HCT116 (cell line): Measurements from ENCODE around the gene SPOCD1.

Experiments used
- CBX3 ChIP-seq: IDR thresholded peaks from 2 replicates; pipeline ENCODE4 v1.6.1; 2012; ENCODE audit warnings: low read depth
- CEBPB ChIP-seq: IDR thresholded peaks from 2 replicates; pipeline ENCODE4 v1.6.1; 2012; ENCODE audit warnings: low read depth
- EZH2 ChIP-seq: fragments of 200-600 bp; sonication (generic); IDR thresholded peaks from 2 replicates; pipeline ENCODE4 v1.6.1; 2017; ENCODE audit warnings: antibody characterized with exemption, mixed run types
- JUND ChIP-seq: IDR thresholded peaks from 2 replicates; pipeline ENCODE4 v1.6.1; 2012
- POLR2A ChIP-seq: IDR thresholded peaks from 2 replicates; pipeline ENCODE4 v1.7.0; 2011; ENCODE audit warnings: borderline replicate concordance; ENCODE audit not compliant: insufficient read depth, insufficient read length; ENCODE audit errors: extremely low read depth
- POLR2AphosphoS5 ChIP-seq: IDR thresholded peaks from 2 replicates; pipeline ENCODE4 v1.6.1; 2011; ENCODE audit warnings: mild to moderate bottlenecking, low read depth, low read length, moderate library complexity
- RAD21 ChIP-seq: IDR thresholded peaks from 2 replicates; pipeline ENCODE4 v1.6.1; 2012; ENCODE audit warnings: low read depth, mild to moderate bottlenecking
- SRF ChIP-seq: IDR thresholded peaks from 2 replicates; pipeline ENCODE4 v1.6.1; 2012; ENCODE audit warnings: low read depth
- YY1 ChIP-seq: IDR thresholded peaks from 2 replicates; pipeline ENCODE4 v1.6.1; 2011; ENCODE audit warnings: low read length, low read depth, moderate library complexity, mild to moderate bottlenecking; ENCODE audit not compliant: insufficient replicate concordance; ENCODE audit errors: extremely low read depth
- TF ChIP-seq, protein P1 (sequence below), 3 experiments: fragments of 200-600 bp in 1 of 3; sonication (generic) in 1 of 3; IDR thresholded peaks in 2 of 3; conservative IDR thresholded peaks in 1 of 3; 2 replicates each; pipeline ENCODE4 v1.5.1; 2012 to 2017; ENCODE audit warnings: low read depth in 2 of 3, low read length in 2 of 3, antibody characterized with exemption in 1 of 3, borderline replicate concordance in 1 of 3, control low read depth in 1 of 3, mild to moderate bottlenecking in 1 of 3, mixed read lengths in 1 of 3, mixed run types in 1 of 3, moderate library complexity in 1 of 3; ENCODE audit not compliant: insufficient read depth in 1 of 3
- TF ChIP-seq, protein P2 (sequence below): IDR thresholded peaks from 2 replicates; pipeline ENCODE4 v1.6.1; 2012

DNA sequence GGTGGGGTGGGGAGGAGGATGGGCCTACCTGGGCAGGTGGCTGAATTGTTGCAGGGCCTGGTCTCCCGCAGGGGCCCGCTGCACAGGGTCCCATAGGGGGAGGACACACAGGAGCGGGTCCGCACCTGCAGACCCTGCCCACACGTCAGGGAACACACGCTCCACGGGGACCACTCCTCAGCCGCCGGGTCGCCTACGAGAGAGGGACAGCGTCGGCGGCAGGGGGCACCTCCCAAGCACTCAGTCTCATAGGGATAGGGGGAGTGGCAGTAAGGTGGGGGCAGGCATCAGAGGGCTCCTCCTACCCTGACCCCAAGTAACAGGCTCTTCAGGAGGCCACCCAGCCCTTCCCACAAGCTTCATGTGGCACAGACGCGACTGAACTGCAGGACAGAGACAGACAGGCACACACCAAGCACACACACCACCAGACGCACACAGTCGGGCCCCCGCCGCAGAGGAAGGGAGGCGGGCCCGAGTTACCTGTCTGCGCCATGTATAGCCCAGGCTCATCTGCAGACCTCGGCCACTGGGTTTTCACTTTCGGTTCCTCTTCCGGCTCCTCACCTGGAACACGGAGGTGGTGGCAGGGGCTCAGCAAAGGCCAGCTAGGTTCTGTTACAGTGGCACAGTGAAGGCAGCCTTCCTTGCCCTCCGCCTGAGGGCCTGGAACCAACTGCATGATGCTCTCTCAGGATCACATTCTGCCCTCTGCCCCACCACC is 71.5 kb downstream of the SPOCD1 start:
- TF ChIP-seq, protein P1, sequence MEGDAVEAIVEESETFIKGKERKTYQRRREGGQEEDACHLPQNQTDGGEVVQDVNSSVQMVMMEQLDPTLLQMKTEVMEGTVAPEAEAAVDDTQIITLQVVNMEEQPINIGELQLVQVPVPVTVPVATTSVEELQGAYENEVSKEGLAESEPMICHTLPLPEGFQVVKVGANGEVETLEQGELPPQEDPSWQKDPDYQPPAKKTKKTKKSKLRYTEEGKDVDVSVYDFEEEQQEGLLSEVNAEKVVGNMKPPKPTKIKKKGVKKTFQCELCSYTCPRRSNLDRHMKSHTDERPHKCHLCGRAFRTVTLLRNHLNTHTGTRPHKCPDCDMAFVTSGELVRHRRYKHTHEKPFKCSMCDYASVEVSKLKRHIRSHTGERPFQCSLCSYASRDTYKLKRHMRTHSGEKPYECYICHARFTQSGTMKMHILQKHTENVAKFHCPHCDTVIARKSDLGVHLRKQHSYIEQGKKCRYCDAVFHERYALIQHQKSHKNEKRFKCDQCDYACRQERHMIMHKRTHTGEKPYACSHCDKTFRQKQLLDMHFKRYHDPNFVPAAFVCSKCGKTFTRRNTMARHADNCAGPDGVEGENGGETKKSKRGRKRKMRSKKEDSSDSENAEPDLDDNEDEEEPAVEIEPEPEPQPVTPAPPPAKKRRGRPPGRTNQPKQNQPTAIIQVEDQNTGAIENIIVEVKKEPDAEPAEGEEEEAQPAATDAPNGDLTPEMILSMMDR (IDR thresholded peaks at IDR 0.05 in 2 of 3, conservative IDR thresholded peaks at IDR 0.05 in 1 of 3; ENCODE audit: borderline replicate concordance in 1 of 3, insufficient read depth in 1 of 3, low read depth in 2 of 3, low read length in 2 of 3) = no peak
- no peak for TF ChIP-seq EZH2
- TF ChIP-seq POLR2A = no peak
- TF ChIP-seq, protein P2, sequence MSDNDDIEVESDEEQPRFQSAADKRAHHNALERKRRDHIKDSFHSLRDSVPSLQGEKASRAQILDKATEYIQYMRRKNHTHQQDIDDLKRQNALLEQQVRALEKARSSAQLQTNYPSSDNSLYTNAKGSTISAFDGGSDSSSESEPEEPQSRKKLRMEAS = no peak
- no peak for TF ChIP-seq RAD21
- no peak for TF ChIP-seq CEBPB
- no peak for TF ChIP-seq YY1
- TF ChIP-seq JUND = no peak
- TF ChIP-seq POLR2AphosphoS5 = no peak
- no peak for TF ChIP-seq SRF
- no peak for TF ChIP-seq CBX3
